ENCODE results near the gene DPYD.

Gene DPYD

DNA sequence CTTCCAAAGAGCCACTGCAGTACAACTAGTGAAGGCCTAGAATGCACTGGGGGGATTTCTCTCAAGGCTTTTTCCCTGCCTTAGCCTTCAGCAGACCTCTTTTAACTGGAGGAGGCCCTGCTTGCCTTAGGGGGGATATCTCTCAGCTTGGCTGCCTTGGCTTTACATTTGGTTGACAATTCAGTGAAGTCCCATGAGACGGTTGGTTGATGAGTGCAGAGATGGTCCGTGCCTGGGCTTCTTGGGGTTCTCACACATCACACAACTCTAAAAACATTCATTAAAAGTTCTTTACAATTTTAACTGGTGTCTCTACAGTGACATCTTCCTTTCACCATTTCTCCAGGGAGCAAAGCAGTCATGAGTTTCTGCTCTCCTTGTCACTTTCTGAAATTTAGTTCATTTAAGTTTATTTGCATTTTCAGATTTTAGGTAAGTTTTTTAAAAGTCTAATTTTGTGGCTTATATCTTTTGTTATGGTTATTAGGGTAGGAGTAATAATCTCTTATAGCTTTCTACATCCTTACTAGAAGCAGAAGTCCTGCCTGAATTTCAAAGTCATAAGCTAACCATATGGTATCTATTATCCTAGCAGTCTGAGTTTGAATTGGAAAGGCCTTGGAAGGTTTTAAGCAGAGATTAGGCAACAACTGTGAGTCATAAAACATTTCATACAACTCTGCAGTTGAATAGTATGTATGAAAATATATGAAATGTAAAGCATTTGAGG, 487.6 kb downstream of the DPYD start:
- no peak for DNase-seq (ENCODE audit: low read depth)

DNA sequence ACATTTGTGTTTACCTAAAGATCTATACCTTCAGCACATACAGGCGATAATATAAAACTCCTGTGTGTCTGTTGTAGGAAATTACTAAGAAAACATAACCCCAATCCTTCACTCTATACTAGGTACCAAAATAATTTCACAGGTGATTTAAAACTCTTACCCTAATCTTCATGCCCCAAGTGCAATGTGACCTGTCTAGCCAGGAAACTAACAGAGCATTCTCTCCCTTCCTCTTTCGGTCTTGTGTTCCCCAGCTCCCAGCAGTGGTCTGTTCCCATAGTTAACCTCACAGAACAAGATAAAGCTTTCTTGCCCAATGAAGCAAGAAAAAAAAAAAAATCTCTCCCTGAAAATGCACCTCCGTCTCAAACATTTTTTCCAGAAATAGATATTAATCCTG, 493.5 kb downstream of the DPYD start:
- no peak for DNase-seq (ENCODE audit: low read depth)

- DNase-seq (ENCODE audit: low read depth): no peak
Measured at GRCh38 chr1:97424209-97424608, 496.6 kb downstream of the DPYD start.

GRCh38 chr1:97423403-97423802, 497.4 kb downstream of the DPYD start:
- DNase-seq (ENCODE audit: low read depth): no peak

DNA sequence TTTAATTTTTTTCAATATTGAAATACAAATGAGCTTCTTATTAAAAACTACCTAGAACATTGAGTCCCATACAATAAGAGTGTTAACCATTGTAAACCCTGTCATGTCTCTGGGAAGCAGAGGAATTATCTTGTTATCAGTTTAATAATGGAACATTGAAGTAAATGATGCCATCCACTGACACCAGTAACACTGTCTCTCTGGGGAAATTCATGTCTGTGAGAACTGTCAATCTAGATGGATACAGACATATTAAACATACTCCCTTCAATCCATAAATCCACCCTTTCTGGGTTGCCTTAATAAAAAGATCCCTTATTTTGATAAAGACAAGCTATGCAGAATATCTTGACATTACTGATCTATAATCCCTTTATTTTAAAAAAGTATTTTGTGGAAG, 503.2 kb downstream of the DPYD start:
- DNase-seq (ENCODE audit: low read depth): no peak

DNA sequence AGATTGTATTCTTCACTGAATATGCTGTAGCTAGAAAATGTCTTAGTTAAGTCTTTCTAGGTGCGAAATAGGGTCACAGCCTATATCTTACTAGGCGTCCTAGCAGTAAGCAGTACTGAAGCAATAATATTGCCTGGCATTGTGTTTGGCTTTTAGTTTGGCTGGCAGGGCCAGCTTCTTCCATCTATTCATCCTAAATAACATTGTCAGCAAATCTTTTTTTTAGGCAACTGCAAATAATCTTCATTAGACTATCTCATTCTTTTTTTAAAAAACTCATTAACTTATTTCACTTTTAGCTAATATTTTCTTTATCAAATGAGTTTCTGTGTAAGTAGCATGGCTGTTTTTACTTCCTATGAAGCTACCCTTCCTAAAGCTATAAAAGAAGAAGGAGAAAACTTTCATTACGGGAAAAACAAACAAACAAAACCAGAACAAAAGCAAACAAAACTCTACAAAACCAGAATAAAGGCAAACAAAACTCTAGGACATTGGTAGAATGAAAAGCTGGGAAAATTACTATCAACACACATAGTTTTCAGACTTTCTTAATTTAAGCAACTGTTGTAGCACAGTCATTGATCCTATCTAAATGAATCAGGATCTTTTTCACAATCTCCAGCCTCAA, 506.0 kb downstream of the DPYD start:
- DNase-seq (ENCODE audit: low read depth): no peak

DNA sequence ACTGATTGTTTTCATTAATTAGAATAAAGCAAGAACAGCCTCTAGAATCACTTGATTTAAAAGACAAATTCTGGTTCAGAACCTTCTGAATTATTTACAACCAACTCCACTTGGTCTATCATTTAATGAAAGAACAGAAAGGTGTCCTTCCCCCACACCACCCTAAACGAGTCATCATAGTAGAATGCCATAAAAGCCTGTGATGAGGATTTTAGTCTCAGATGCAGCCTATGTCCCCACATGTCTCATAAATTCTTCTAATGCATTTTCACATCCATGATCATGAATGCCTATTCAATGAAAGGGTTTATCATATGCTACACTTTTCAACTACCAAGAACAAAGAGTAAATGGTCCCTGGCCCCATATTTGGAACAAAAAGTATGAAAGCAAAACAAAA, 508.1 kb downstream of the DPYD start:
- no peak for DNase-seq (ENCODE audit: low read depth)

DNA sequence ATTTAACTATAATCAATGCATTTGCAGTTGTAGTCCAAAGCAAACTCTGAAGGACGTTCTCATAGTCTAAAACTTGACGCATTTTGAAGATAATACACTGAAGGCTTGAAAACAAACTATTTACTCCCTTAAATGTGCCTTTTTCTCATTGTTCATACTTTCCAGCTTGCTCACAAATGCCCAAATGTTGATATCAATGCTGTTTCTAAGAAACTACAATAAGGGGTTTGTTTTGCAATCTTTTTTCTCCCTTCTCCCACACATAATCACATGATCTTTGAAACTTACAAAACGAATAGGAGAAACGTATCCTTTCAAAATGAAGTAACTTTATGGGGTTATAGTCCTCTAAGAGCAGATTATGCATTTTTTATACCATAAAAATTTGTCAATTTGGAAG, 508.7 kb downstream of the DPYD start:
- DNase-seq (ENCODE audit: low read depth): no peak

DNA sequence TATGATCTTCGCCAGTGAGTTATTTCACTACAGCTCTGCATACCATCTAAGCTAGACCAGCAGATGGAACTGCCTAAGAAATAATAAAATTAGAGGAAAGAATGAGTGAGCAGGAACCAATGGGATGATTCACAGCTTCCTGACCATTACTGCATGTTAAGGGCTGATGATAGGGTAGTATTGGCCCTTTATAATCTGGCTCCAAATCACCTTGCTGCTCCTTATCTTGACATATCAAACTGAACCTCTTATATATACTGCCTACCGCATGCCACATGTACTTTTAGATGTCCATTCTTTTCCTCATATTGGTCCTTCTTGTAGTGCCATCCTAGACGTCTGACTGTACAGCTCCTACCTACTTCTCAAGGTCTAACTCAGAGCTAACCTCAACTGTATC, 524.4 kb downstream of the DPYD start:
- no peak for DNase-seq (ENCODE audit: low read depth)

GRCh38 chr1:97392701-97393100, 528.1 kb downstream of the DPYD start:
- DNase-seq (ENCODE audit: low read depth): no peak

- DNase-seq (ENCODE audit: low read depth): no peak
Measured at GRCh38 chr1:97385536-97386277, 535.1 kb downstream of the DPYD start.

GRCh38 chr1:97384294-97384968, 536.4 kb downstream of the DPYD start:
- no peak for DNase-seq (ENCODE audit: low read depth)

DNA sequence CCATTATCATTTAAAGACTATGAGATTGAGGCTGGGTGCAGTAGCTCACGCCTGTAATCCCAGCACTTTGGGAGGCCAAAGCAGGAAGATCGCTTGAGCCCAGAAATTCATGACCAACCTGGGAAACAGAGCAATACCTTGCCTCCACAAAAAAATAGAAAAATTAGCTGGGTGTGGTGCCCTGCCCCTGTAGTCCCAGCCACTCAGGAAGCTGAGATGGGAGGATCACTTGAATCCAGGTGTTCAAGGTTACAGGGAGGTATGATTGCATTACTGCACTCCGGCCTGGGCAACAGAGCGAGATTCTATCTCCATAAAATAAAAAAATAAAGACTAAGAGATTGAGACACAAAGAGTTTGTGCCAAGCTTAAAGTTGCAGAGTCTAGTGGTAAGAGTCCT, 537.0 kb downstream of the DPYD start:
- no peak for DNase-seq (ENCODE audit: low read depth)

DNA sequence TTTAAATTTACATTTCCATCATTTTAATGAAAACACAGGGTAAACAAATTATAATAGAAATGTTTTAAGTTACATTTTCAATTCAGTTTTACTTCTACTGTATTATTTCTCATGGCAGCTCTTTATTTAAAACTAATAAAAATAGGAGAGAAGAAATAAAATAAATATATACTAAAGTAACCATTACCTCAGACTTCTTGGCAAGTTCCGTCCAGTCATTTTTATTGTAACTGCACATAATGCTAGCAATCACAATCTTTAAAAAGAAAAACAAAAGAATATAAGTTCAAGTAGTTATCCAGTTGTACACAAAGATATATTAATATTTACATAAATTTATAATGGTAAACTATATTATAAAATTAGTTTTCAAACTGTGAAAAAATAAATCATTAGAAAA, 538.6 kb downstream of the DPYD start:
- DNase-seq (ENCODE audit: low read depth): no peak

GRCh38 chr1:97379387-97380075, 541.3 kb downstream of the DPYD start:
- no peak for DNase-seq (ENCODE audit: low read depth)

DNA sequence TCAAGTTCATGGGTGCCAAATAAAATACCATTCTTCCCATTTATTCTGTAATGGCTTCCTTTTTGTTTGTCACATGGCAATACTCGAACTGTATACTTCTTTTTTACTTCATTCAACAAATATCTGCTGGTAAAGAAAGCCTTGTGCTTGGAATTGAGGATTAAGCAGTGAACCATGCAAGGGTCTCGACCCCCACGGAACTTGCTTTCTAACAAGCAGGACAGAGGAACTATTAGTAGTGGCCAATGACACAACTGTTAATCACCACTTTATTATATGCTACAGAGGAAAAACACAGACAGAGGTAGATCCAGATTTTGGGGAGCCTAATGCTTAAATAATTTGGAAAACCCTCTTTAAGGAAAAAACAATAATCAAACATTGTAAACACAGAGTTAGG, 542.2 kb downstream of the DPYD start:
- no peak for DNase-seq (ENCODE audit: low read depth)

GRCh38 chr1:97377432-97378034, 543.3 kb downstream of the DPYD start:
- DNase-seq (ENCODE audit: low read depth): no peak

DNA sequence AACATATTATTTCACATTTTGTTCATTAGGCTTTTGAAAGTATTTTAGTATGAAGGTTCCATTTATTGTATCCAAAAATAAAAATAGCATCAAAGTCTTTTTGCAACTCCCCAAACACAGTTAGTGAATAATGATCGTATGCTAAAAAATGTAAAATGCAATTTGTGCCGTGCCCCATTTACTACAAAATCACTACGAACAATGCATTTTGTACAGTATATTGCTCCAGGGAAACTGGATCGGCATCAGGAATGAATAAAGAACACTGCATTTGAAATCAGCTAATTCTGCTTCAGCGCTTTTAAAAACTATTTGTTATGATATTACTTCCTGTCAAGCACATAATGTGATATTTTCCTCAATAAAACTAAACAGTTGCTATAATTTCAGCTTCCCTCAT, 547.8 kb downstream of the DPYD start:
- no peak for DNase-seq (ENCODE audit: low read depth)

DNA sequence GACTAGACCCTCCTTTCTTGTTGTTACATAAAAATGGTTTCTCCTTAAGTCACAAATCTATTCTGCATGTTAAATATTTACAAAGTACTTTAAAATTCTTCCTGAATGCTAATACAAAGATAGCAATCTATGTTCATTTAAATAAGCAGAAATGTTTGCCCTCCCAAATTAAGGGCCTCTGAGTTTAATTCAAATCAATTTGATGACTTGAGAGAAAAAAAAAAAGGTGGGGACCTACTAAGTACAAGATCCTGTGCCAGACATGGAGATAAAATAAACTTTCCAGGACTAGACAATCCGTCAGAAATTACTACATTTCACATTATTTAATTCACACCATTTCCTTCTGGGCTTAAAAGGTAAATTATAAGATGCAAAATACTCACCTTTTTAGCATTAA, 548.3 kb downstream of the DPYD start:
- no peak for DNase-seq (ENCODE audit: low read depth)

- no peak for DNase-seq (ENCODE audit: low read depth)
Measured at GRCh38 chr1:97368296-97368695, 552.5 kb downstream of the DPYD start.

DNA sequence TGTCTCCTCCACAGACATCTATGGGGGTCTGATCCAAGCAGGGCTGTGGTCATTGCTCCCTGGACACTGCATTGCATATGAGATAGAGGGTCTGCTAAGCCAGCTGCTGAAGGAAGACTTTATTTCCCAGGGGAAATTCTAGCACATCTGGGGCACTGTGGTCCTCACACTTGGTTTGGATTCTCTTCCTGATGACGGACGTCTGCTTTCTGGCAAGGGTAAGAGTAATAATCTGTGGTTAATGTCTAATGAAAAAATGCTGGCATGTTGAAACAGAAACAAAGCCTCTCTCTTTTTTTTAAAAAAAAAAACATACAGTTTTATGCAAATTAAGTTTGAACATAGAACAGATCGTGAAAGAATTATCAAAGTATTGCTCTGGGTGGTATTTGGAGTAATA, 553.9 kb downstream of the DPYD start:
- no peak for DNase-seq (ENCODE audit: low read depth)

GRCh38 chr1:97365026-97365425, 555.8 kb downstream of the DPYD start:
- DNase-seq (ENCODE audit: low read depth): no peak
